BLaER1 (cell line): ENCODE measurements around the gene SPRY1.

Source experiments
- H3K27ac ChIP-seq: shearing (Covaris generic); formaldehyde crosslinking; 2 replicates; pipeline ENCODE4 v1.8.1; 2022
- H3K27me3 ChIP-seq: shearing (Covaris generic); formaldehyde crosslinking; 2 replicates; pipeline ENCODE4 v1.8.1; 2022
- H3K36me3 ChIP-seq: shearing (Covaris generic); formaldehyde crosslinking; 2 replicates; pipeline ENCODE4 v1.8.1; 2022
- H3K4me1 ChIP-seq: shearing (Covaris generic); formaldehyde crosslinking; 2 replicates; pipeline ENCODE4 v1.8.1; 2022
- H3K4me2 ChIP-seq: shearing (Covaris generic); formaldehyde crosslinking; 2 replicates; pipeline ENCODE4 v1.8.1; 2022
- H3K4me3 ChIP-seq: shearing (Covaris generic); formaldehyde crosslinking; 2 replicates; pipeline ENCODE4 v1.8.1; 2022
- H3K9ac ChIP-seq: shearing (Covaris generic); formaldehyde crosslinking; 2 replicates; pipeline ENCODE4 v1.8.1; 2022
- H3K9me3 ChIP-seq: shearing (Covaris generic); formaldehyde crosslinking; 2 replicates; pipeline ENCODE4 v1.8.1; 2022
- H4K20me1 ChIP-seq: shearing (Covaris generic); formaldehyde crosslinking; 2 replicates; pipeline ENCODE4 v1.8.1; 2022
- Cebpa-rat ChIP-seq: shearing (Covaris generic); IDR thresholded peaks from 2 replicates; pipeline ENCODE4 v1.8.1; 2022

Gene SPRY1

GRCh38 chr4:123398066-123398852, 1.7 kb downstream of the SPRY1 start:
- H3K36me3 ChIP-seq = peaks cover 19% of the 10 kb centered on the region
- no peak for TF ChIP-seq Cebpa-rat
- H3K4me3 ChIP-seq = peak overlapping the region; percentile 87
- H3K9me3 ChIP-seq = peaks cover 4% of the 10 kb centered on the region; the same call in 1 of the 2 replicates
- H3K4me2 ChIP-seq = peak overlapping the region; percentile 98
- H3K27ac ChIP-seq = peak overlapping the region; percentile 75
- H3K9ac ChIP-seq = peak overlapping the region; percentile 81
- H4K20me1 ChIP-seq = 0 out of 2 replicates have a peak, but pooled peaks cover 14% of the 10 kb centered on the region
- peaks cover 24% of the 10 kb centered on the region for H3K4me1 ChIP-seq
- H3K27me3 ChIP-seq = peaks cover 42% of the 10 kb centered on the region

DNA sequence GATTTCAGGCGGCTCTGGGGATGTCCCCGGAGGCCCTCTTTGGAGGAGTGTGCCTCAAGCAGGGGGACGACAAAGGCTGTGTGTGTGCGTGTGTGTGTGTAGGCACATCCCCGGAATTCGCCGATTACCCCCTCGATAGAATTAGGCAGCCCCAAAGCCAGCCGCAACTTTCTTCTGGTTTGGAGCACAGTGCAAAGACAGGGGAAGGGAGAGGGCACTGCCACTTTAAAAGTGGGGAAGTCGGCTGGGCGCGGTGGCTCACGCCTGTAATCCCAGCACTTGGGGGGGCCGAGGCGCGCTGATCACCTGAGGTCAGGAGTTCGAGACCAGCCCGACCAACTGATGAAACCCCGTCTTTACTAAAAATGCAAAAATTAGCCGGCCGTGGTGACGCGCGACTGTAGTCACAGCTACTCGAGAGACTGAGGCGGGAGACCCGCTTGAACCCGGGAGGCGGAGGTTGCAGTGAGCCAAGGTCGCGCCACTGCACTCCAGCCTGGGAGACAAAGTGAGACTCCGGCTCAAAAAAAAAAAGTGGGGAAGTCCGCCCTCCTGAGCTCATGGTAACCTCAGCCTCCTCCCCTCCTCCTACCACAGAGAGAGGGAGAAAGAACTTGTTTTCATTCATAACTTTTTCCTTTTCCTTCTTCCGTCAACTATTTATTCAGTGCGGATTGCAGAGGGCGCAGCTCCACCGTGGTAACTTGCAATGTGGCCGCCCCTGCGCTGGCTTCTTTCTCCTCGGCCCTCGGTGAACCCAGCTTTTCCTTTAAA, 2.4 kb downstream of the SPRY1 start:
- H3K27ac ChIP-seq = peak overlapping the region; percentile 75
- H4K20me1 ChIP-seq = 0 out of 2 replicates have a peak, but pooled peaks cover 14% of the 10 kb centered on the region
- H3K4me3 ChIP-seq = peak overlapping the region; percentile 87
- H3K9me3 ChIP-seq = peaks cover 4% of the 10 kb centered on the region; the same call in 1 of the 2 replicates
- peaks cover 42% of the 10 kb centered on the region for H3K27me3 ChIP-seq
- peak overlapping the region; percentile 98 for H3K4me2 ChIP-seq
- peaks cover 19% of the 10 kb centered on the region for H3K36me3 ChIP-seq
- H3K4me1 ChIP-seq = peaks cover 24% of the 10 kb centered on the region
- peak overlapping the region; percentile 81 for H3K9ac ChIP-seq
- no peak for TF ChIP-seq Cebpa-rat

DNA sequence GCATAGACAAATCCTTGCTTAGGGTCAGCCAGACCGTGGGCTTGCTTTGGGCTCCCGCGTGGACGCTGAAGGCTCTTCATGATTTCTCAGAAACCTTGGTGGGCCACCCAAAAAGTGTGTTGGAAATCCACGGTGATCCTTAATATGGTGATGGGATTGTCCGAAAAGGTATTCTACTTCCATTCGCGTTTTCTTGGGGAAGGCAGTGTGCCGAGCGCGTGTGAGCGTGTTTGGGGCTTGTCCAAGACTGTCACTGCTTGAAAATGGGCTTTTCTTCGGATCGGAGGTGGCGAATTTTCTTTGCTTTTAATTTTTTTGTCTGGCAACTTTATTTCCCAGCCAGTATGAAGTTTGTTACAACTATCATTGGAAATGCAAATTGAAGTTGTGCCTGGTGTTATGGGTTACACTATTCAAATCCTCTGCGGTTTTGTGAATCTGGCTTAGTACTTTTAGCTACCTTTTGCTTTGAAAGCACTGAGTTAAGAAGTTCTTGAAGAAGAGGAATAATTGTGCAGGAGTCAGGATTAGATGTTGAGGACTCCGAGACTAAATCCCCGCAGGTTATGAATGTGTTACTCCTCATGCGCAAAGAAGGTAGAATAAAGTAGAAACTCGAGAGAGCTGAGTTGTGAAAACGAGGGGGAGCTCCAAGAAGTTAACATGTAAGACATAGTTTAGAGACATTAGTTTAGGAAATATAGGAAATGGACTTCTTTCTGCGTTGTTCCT, 3.2 kb downstream of the SPRY1 start:
- Histone ChIP-seq H4K20me1 (0 out of 2 replicates have a peak, but pooled peaks cover 14% of the 10 kb centered on the region), H3K27me3 (peaks cover 42% of the 10 kb centered on the region), H3K27ac (peak overlapping the region; percentile 75; the same call in 1 of the 2 replicates), H3K9me3 (peaks cover 4% of the 10 kb centered on the region; the same call in 1 of the 2 replicates), H3K4me2 (peak overlapping the region; percentile 98), H3K4me3 (peak overlapping the region; percentile 87), H3K9ac (peak overlapping the region; percentile 81), H3K36me3 (peaks cover 19% of the 10 kb centered on the region), H3K4me1 (peaks cover 24% of the 10 kb centered on the region)
- TF ChIP-seq Cebpa-rat = no peak

DNA sequence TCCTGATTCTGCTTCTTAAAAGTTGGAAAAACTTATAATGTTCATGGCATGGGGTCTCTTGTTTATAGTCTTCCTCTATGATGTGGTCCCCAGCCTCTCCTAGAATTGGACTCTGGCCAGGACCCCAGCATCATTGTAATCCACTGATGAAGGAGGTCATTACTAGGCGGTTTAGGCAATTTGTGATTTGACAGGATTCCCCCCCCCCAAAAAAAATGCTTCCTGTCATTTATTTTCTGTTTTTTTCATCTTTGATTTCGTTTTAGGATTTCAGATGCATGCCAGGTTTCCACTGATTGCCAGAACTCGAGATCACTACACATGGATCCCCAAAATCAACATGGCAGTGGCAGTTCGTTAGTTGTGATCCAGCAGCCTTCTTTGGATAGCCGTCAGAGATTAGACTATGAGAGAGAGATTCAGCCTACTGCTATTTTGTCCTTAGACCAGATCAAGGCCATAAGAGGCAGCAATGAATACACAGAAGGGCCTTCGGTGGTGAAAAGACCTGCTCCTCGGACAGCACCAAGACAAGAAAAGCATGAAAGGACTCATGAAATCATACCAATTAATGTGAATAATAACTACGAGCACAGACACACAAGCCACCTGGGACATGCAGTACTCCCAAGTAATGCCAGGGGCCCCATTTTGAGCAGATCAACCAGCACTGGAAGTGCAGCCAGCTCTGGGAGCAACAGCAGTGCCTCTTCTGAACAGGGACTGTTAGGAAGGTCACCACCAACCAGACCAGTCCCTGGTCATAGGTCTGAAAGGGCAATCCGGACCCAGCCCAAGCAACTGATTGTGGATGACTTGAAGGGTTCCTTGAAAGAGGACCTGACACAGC, 4.9 kb downstream of the SPRY1 start:
- 0 out of 2 replicates have a peak, but pooled peaks cover 14% of the 10 kb centered on the region for H4K20me1 ChIP-seq
- H3K36me3 ChIP-seq = peaks cover 19% of the 10 kb centered on the region
- no peak overlapping the region for H3K27ac ChIP-seq
- peaks cover 4% of the 10 kb centered on the region; the same call in 1 of the 2 replicates for H3K9me3 ChIP-seq
- no peak overlapping the region for H3K4me3 ChIP-seq
- H3K27me3 ChIP-seq = peaks cover 42% of the 10 kb centered on the region
- H3K4me1 ChIP-seq = peaks cover 24% of the 10 kb centered on the region
- no peak overlapping the region for H3K4me2 ChIP-seq
- H3K9ac ChIP-seq = no peak overlapping the region
- TF ChIP-seq Cebpa-rat = no peak

DNA sequence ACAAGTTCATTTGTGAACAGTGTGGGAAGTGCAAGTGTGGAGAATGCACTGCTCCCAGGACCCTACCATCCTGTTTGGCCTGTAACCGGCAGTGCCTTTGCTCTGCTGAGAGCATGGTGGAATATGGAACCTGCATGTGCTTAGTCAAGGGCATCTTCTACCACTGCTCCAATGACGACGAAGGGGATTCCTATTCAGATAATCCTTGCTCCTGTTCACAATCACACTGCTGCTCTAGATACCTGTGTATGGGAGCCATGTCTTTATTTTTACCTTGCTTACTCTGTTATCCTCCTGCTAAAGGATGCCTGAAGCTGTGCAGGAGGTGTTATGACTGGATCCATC, 5.5 kb downstream of the SPRY1 start:
- no peak overlapping the region for H3K4me3 ChIP-seq
- H3K27me3 ChIP-seq = peaks cover 36% of the 10 kb centered on the region
- H3K36me3 ChIP-seq = peaks cover 19% of the 10 kb centered on the region
- H3K27ac ChIP-seq = no peak overlapping the region
- H3K4me2 ChIP-seq = no peak overlapping the region
- peaks cover 4% of the 10 kb centered on the region; the same call in 1 of the 2 replicates for H3K9me3 ChIP-seq
- peaks cover 24% of the 10 kb centered on the region for H3K4me1 ChIP-seq
- no peak overlapping the region for H3K9ac ChIP-seq
- 0 out of 2 replicates have a peak, but pooled peaks cover 14% of the 10 kb centered on the region for H4K20me1 ChIP-seq
- no peak for TF ChIP-seq Cebpa-rat

DNA sequence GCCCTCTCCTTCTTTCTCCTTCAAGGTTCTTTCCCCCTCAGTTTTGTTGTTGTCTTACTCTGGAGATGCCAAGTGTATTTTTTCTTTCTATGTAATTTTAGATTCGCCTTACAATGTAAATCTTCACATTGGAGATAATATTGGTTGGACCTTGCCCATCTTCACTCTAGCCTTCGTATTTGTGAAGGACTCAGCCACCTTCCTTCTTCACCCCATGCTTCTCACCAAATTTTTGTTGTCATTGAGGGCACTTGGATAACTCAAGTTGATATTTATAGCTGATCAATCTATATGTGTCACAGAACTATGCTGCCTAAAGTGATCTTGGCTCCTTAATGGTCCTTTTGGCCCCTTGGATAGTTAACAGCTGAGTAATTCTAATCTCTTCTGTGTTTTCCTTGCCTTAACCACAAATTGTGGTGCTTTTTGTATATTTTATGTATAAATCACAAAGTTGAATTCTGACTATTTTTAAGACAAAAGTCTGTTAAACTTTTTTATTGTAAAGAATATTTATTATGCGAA, 6.5 kb downstream of the SPRY1 start:
- H3K4me2 ChIP-seq = no peak overlapping the region
- H4K20me1 ChIP-seq = 0 out of 2 replicates have a peak, but pooled peaks cover 14% of the 10 kb centered on the region

GRCh38 chr4:123404533-123404932, 7.9 kb downstream of the SPRY1 start:
- Histone ChIP-seq H3K27me3 (peaks cover 12% of the 10 kb centered on the region), H3K9me3 (peaks cover 4% of the 10 kb centered on the region; the same call in 1 of the 2 replicates), H3K4me3 (no peak overlapping the region), H3K36me3 (peaks cover 19% of the 10 kb centered on the region), H3K4me2 (no peak overlapping the region), H3K4me1 (peaks cover 27% of the 10 kb centered on the region), H4K20me1 (0 out of 2 replicates have a peak, but pooled peaks cover 14% of the 10 kb centered on the region), H3K27ac (no peak overlapping the region), H3K9ac (no peak overlapping the region)
- TF ChIP-seq Cebpa-rat = no peak

More for the DNA sequence above, 6.5 kb downstream of the SPRY1 start:
- no peak overlapping the region for H3K4me3 ChIP-seq
- H3K36me3 ChIP-seq = peaks cover 19% of the 10 kb centered on the region
- no peak overlapping the region for H3K27ac ChIP-seq
- H3K9ac ChIP-seq = no peak overlapping the region
- peaks cover 25% of the 10 kb centered on the region for H3K27me3 ChIP-seq
- peaks cover 4% of the 10 kb centered on the region; the same call in 1 of the 2 replicates for H3K9me3 ChIP-seq
- no peak for TF ChIP-seq Cebpa-rat
- H3K4me1 ChIP-seq = peaks cover 15% of the 10 kb centered on the region

DNA sequence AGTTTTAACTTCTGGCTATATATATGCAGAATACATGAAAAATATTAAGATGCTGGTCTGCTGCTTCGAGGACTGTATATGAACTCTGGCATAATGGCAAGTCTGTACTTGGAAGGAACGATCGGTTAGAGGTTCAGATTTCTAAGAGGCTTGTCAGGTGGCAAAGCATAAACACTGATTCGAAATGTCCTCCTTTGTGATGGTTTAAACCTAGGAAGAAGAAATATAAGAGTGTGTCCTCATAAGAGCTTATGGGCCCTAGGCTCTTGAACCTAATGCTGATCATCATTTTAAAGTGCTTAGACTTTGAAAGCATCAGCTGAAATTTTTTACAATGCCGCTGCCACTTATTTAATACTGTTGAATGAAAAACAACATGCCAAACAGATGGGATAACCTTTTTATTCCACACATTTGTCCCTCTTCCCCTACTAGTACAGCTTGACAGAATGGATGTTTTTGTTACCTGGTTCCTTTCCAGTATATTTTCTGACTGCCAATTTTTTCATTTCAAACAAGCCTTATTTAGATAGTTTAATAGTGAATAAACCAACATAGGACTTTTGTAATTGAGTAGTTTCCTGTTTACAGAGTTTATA, 8.8 kb downstream of the SPRY1 start:
- TF ChIP-seq Cebpa-rat = no peak
- Histone ChIP-seq H3K36me3 (peaks cover 19% of the 10 kb centered on the region), H4K20me1 (0 out of 2 replicates have a peak, but pooled peaks cover 9% of the 10 kb centered on the region), H3K27ac (no peak overlapping the region), H3K9ac (no peak overlapping the region), H3K4me3 (no peak overlapping the region), H3K9me3 (peaks cover 4% of the 10 kb centered on the region; the same call in 1 of the 2 replicates), H3K27me3 (peaks cover 3% of the 10 kb centered on the region; the same call in 1 of the 2 replicates), H3K4me2 (no peak overlapping the region), H3K4me1 (peaks cover 22% of the 10 kb centered on the region)
